Sigmoid colon (tissue), 4 donors: ENCODE data around the gene HNRNPL.

Experiments
- CTCF ChIP-seq, 4 experiments: fragments of 450-650 bp in 3 of 4; fragments of 200-600 bp in 1 of 4; IDR thresholded peaks; one replicate each; pipeline ENCODE4 v1.5.1; 2016 to 2019; ENCODE audit warnings: antibody characterized with exemption in 4 of 4, mild to moderate bottlenecking in 3 of 4, moderate library complexity in 2 of 4
- EP300 ChIP-seq, 4 donors: sonication (generic); formaldehyde crosslinking; IDR thresholded peaks; one replicate each; pipeline ENCODE4 v1.6.1; 2017; ENCODE audit warnings: antibody characterized with exemption in 4 of 4
- POLR2AphosphoS5 ChIP-seq, 4 donors: sonication (generic); formaldehyde crosslinking; IDR thresholded peaks; one replicate each; pipeline ENCODE4 v1.6.1; 2017; ENCODE audit warnings: antibody characterized with exemption in 4 of 4

- TF ChIP-seq POLR2AphosphoS5 (IDR thresholded peaks at IDR 0.05) = no peak
- TF ChIP-seq CTCF (IDR thresholded peaks at IDR 0.05) = no peak
- TF ChIP-seq EP300 (IDR thresholded peaks at IDR 0.05) = no peak
These were observed 49.1 kb upstream of the HNRNPL start for GRCh38 chr19:38898788-38899446.
